Hepatocyte (in vitro differentiated cells): ENCODE results near the gene RPS6KL1. TPM values are rescaled to one million over a fixed set of nuclear protein-coding genes. Genes with fewer than 3 reads are reported as not detected.

Experiments
- DNase-seq: peaks from one replicate; pipeline ENCODE4 v3.0.0-alpha.2; 2016; ENCODE audit warnings: low spot score
- H2AFZ ChIP-seq: fragments of 200-600 bp; sonication (generic); 2 replicates; pipeline ENCODE4 v1.6.0; 2016; ENCODE audit warnings: antibody characterized with exemption, mild to moderate bottlenecking
- H3K27ac ChIP-seq: fragments of 200-600 bp; sonication (generic); 2 replicates; pipeline ENCODE4 v1.5.1; 2016; ENCODE audit warnings: mild to moderate bottlenecking
- H3K27me3 ChIP-seq: fragments of 200-600 bp; sonication (generic); 2 replicates; pipeline ENCODE4 v1.6.1; 2016
- H3K36me3 ChIP-seq: fragments of 200-600 bp; sonication (generic); replicated peaks from 2 replicates; pipeline ENCODE4 v1.5.1; 2016; ENCODE audit warnings: low read depth; ENCODE audit not compliant: insufficient read depth
- H3K4me1 ChIP-seq: fragments of 200-600 bp; sonication (generic); 2 replicates; pipeline ENCODE4 v1.5.1; 2016; ENCODE audit warnings: mild to moderate bottlenecking, moderate library complexity; ENCODE audit not compliant: insufficient read depth
- H3K4me2 ChIP-seq: fragments of 200-600 bp; sonication (generic); 2 replicates; pipeline ENCODE4 v1.6.0; 2016
- H3K4me3 ChIP-seq: fragments of 200-600 bp; sonication (generic); 2 replicates; pipeline ENCODE4 v1.5.1; 2016; ENCODE audit warnings: mild to moderate bottlenecking
- H3K79me2 ChIP-seq: fragments of 200-600 bp; sonication (generic); 2 replicates; pipeline ENCODE4 v1.6.0; 2017; ENCODE audit warnings: mild to moderate bottlenecking
- H3K9me2 ChIP-seq: fragments of 200-600 bp; sonication (generic); replicated peaks from 2 replicates; pipeline ENCODE4 v1.6.0; 2017; ENCODE audit warnings: mild to moderate bottlenecking; ENCODE audit not compliant: insufficient read depth
- H3K9me3 ChIP-seq: fragments of 200-600 bp; sonication (generic); 2 replicates; pipeline ENCODE4 v1.5.1; 2016; ENCODE audit warnings: low read depth, mild to moderate bottlenecking
- H4K20me1 ChIP-seq: fragments of 200-600 bp; sonication (generic); 2 replicates; pipeline ENCODE4 v1.6.0; 2016; ENCODE audit warnings: mild to moderate bottlenecking; ENCODE audit not compliant: insufficient read depth, poor library complexity, severe bottlenecking
- EZH2 ChIP-seq: fragments of 200-600 bp; sonication (generic); IDR thresholded peaks from 2 replicates; pipeline ENCODE4 v1.6.1; 2016; ENCODE audit warnings: antibody characterized with exemption, mild to moderate bottlenecking, borderline replicate concordance
- EZH2phosphoT487 ChIP-seq: fragments of 200-600 bp; sonication (generic); IDR thresholded peaks from one replicate; pipeline ENCODE4 v1.6.1; 2018; ENCODE audit warnings: antibody characterized with exemption, mild to moderate bottlenecking, low read depth, moderate library complexity; ENCODE audit not compliant: unreplicated experiment, severe bottlenecking
- WGBS: methylation state at CpG from one replicate; pipeline ENCODE4 v1.1.6; 2016; ENCODE audit warnings: low lambda C conversion rate; ENCODE audit errors: missing lambda C conversion rate; 5-methylcytosine and 5-hydroxymethylcytosine counted together
- polyA plus RNA-seq: library from polyadenylated mRNA; unstranded; fragments of >200 nt; fragmentation: Nextera tagmentation; extraction: Ambion mirVana; gene quantifications from 2 replicates; pipeline ENCODE4 v1.2.1, GENCODE V29; 2016
- total RNA-seq: library from RNA; depleted of rRNA; stranded (reverse); fragments of >200 nt; gene quantifications from 2 replicates; pipeline ENCODE4 v1.2.3, GENCODE V29; 2014
- TF ChIP-seq, protein P1 (sequence below): fragments of 200-600 bp; sonication (generic); IDR thresholded peaks from 2 replicates; pipeline ENCODE4 v1.5.1; 2016; ENCODE audit warnings: antibody characterized with exemption, mild to moderate bottlenecking; ENCODE audit not compliant: poor library complexity

Gene RPS6KL1
- total and polyA plus RNA-seq, 2 experiments from 2014 or later: 0.18 to 0.57 TPM

DNA sequence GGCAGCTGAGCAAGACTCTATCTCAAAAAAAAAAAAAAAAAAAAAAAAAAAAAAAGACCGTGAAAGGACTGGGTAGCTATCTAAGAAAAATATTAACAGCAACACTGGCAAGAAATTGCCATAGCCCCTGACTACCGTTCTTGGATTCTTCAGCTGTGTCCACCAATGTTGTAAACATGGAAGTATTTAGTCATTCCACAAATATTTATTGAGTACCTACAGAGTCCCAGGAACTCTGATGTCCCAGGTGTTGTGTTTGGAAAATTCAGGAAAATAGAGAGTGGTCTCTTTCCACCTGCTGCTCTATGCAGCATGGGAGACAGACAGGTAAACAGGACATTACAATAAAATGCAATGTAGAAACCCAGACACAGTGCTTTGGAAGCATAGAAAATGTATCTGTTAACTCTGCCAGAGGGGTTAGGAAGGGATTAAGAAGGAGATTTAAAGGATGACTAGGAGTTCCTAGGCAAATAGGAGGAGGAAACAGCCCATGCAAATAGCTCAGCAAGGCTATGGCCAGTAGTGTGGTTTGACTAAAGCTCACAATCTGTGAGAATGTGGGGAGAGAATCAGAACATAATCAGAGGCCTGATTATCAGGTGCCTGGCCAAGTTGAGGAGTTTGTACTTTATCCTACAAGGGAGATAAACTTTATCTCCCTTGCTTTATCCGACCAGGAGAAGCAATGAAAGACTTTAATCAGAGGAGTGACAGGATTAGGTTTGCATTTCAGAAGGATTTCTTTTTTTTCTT lies 43.5 kb downstream of the RPS6KL1 start:
- H3K27me3 ChIP-seq: peaks cover 5% of the 10 kb centered on the region
- peak; percentile 42 for DNase-seq
- no peaks in the 10 kb centered on the region for H3K9me3 ChIP-seq
- H3K27ac ChIP-seq: peak overlapping the region; percentile 79
- H3K4me1 ChIP-seq: peaks cover 25% of the 10 kb centered on the region
- 40% methylated on average over 3 of the region's 3 CpGs for WGBS
- TF ChIP-seq, protein P1, sequence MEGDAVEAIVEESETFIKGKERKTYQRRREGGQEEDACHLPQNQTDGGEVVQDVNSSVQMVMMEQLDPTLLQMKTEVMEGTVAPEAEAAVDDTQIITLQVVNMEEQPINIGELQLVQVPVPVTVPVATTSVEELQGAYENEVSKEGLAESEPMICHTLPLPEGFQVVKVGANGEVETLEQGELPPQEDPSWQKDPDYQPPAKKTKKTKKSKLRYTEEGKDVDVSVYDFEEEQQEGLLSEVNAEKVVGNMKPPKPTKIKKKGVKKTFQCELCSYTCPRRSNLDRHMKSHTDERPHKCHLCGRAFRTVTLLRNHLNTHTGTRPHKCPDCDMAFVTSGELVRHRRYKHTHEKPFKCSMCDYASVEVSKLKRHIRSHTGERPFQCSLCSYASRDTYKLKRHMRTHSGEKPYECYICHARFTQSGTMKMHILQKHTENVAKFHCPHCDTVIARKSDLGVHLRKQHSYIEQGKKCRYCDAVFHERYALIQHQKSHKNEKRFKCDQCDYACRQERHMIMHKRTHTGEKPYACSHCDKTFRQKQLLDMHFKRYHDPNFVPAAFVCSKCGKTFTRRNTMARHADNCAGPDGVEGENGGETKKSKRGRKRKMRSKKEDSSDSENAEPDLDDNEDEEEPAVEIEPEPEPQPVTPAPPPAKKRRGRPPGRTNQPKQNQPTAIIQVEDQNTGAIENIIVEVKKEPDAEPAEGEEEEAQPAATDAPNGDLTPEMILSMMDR: no peak
- TF ChIP-seq EZH2 (no peak), EZH2phosphoT487 (no peak)
- H2AFZ ChIP-seq: no peak overlapping the region
- H3K4me3 ChIP-seq: no peak overlapping the region
- H3K9me2 ChIP-seq: no peaks in the 10 kb centered on the region
- H3K36me3 ChIP-seq: no peaks in the 10 kb centered on the region
- peaks cover 26% of the 10 kb centered on the region for H3K79me2 ChIP-seq
- peaks cover 20% of the 10 kb centered on the region for H4K20me1 ChIP-seq
- peak overlapping the region; percentile 91 for H3K4me2 ChIP-seq

DNA sequence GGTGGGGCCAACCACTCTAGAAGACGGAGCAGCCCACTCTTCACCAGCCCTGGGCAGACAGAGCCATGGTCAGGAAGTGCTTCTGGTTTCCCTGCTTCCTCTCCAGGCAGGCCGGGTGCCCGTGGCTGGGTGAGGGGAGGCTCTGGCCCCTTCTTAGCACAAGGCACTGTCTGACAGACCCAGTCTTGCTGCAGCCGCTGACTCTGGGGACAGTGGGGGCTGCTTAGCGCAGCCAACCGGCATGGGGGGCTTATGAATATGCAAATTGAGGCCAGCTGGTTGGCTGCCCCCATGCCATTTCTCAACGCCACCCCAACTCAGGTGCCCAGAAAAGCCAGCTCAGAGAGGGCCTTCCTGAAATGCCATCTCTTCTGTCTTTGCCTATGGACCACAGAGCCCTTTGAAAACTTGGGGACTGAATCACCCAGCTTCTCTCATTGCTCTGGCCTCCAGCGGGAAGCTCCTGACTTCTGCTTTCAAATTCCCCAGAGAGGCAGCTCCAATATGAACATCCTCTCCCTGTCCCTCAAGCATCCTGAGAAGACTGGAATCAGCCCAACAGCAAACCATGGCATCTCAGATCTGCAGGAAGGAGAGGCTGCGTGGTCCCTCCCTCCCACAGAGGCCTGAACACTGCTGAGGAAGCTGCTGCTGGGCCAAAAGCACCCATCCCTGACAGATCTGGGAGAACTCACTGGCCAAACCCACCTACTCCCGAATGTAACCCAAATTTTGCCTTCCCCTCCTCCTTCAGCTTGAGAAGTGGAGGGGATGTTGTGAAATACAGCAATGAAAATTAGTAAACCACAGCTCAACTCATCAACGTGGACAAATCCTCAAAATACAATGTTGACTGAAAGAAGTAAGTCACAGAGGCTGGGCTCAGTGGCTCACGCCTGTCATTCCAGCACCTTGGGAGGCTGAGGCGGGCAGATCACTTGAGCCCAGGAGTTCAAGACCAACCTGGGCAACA lies 46.8 kb downstream of the RPS6KL1 start, which contains the start of gene PROX2:
Gene PROX2, minus strand, starts transcription at position 205 of the 973 bp plus-strand sequence. CDS start 12,311 bp downstream, outside the sequence.
- Histone ChIP-seq H3K4me2 (no peak within 1 kb of the TSS), H3K36me3 (no peaks in the 10 kb centered on the region), H3K4me1 (peaks cover 17% of the 10 kb centered on the region), H3K9me3 (no peaks in the 10 kb centered on the region), H3K27me3 (peaks cover 12% of the 10 kb centered on the region), H2AFZ (no peak within 1 kb of the TSS), H3K4me3 (no peak within 1 kb of the TSS), H3K9me2 (no peaks in the 10 kb centered on the region), H4K20me1 (no peaks in the 10 kb centered on the region), H3K79me2 (no peaks in the 10 kb centered on the region), H3K27ac (no peak within 1 kb of the TSS)
- TF ChIP-seq EZH2phosphoT487: no peak
- no peak for TF ChIP-seq EZH2
- TF ChIP-seq, protein P1: no peak
- DNase-seq: no peak
- 72% methylated on average over 13 of the region's 13 CpGs for WGBS

DNA sequence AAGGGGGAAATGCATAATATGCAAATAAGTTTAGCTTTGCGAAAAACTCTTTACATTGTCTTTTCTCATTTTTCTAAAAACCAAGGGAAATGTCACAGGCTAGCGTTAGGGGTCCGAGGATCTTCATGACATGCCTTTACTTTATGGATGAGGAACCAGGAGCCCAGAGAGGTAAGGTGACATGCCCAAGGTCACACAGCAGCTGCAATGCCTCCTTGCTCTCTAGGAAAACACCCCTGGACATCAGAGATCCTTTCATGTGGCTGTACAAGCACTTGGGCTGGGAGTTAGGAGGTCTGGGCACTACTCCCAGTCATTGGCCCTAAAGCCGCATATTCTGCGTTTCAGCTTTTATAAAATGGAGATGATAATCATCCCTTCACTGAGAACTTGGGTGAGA lies 47.9 kb downstream of the RPS6KL1 start:
- Histone ChIP-seq H3K9me2 (no peaks in the 10 kb centered on the region), H3K9me3 (no peaks in the 10 kb centered on the region), H3K4me3 (no peak overlapping the region), H3K36me3 (no peaks in the 10 kb centered on the region), H4K20me1 (no peaks in the 10 kb centered on the region), H3K79me2 (no peaks in the 10 kb centered on the region), H3K4me1 (peaks cover 8% of the 10 kb centered on the region), H2AFZ (no peak overlapping the region), H3K27me3 (peaks cover 12% of the 10 kb centered on the region), H3K27ac (no peak overlapping the region), H3K4me2 (no peak overlapping the region)
- TF ChIP-seq EZH2phosphoT487 (no peak), EZH2 (no peak)
- TF ChIP-seq, protein P1: no peak
- no peak for DNase-seq
- 94% methylated on average over 5 of the region's 5 CpGs for WGBS
